ENCODE measurements around the gene HSPBAP1.

The HSPBAP1 gene

DNA sequence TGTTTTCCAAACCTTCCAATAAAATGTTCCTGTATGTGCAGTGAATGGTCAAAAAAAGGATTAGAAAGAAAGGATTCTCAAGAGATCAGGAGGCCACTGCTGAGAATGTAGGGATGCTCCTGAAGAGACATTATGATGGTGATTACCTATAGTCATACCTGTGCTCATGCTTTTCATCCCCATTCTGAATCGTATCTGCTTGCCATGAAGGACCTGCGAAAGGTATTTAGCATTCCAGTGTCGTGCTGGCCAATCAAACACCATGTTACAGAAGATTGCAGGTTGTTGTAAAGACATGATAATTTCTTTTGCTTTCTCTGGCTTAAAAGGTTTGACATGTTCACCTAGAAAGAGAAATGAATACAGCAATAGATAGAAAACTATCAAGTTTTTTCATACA, 16.1 kb downstream of the HSPBAP1 start:
- Histone ChIP-seq H3F3A (ENCODE audit: control insufficient read depth, insufficient read depth) (no peaks in the 10 kb centered on the region), H3K27ac (ENCODE audit: low read depth, low read length) (no peak overlapping the region), H3K36me3 (ENCODE audit: control insufficient read depth, low read length) (no peaks in the 10 kb centered on the region), H3K27me3 (ENCODE audit: control insufficient read depth, low read length) (no peaks in the 10 kb centered on the region), H3K9me2 (replicated peaks; ENCODE audit: control insufficient read depth, low read length) (no peaks in the 10 kb centered on the region), H3K79me2 (ENCODE audit: control insufficient read depth, low read length) (no peaks in the 10 kb centered on the region), H4K20me1 (ENCODE audit: control insufficient read depth, insufficient read depth, low read depth, low read length) (no peaks in the 10 kb centered on the region), H3K9me3 (ENCODE audit: control insufficient read depth, insufficient read depth, low read length) (no peaks in the 10 kb centered on the region), H3K4me1 (ENCODE audit: control insufficient read depth, low read length) (peaks cover 15% of the 10 kb centered on the region), H3K4me2 (ENCODE audit: low read length) (no peak overlapping the region), H3K4me3 (ENCODE audit: low read length) (no peak overlapping the region)
- no peak for TF ChIP-seq EZH2phosphoT487 (IDR thresholded peaks at IDR 0.05; ENCODE audit: borderline replicate concordance, low read length)
- TF ChIP-seq, protein P1, sequence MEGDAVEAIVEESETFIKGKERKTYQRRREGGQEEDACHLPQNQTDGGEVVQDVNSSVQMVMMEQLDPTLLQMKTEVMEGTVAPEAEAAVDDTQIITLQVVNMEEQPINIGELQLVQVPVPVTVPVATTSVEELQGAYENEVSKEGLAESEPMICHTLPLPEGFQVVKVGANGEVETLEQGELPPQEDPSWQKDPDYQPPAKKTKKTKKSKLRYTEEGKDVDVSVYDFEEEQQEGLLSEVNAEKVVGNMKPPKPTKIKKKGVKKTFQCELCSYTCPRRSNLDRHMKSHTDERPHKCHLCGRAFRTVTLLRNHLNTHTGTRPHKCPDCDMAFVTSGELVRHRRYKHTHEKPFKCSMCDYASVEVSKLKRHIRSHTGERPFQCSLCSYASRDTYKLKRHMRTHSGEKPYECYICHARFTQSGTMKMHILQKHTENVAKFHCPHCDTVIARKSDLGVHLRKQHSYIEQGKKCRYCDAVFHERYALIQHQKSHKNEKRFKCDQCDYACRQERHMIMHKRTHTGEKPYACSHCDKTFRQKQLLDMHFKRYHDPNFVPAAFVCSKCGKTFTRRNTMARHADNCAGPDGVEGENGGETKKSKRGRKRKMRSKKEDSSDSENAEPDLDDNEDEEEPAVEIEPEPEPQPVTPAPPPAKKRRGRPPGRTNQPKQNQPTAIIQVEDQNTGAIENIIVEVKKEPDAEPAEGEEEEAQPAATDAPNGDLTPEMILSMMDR (IDR thresholded peaks at IDR 0.05; ENCODE audit: low read depth, low read length, poor library complexity, severe bottlenecking): no peak

DNA sequence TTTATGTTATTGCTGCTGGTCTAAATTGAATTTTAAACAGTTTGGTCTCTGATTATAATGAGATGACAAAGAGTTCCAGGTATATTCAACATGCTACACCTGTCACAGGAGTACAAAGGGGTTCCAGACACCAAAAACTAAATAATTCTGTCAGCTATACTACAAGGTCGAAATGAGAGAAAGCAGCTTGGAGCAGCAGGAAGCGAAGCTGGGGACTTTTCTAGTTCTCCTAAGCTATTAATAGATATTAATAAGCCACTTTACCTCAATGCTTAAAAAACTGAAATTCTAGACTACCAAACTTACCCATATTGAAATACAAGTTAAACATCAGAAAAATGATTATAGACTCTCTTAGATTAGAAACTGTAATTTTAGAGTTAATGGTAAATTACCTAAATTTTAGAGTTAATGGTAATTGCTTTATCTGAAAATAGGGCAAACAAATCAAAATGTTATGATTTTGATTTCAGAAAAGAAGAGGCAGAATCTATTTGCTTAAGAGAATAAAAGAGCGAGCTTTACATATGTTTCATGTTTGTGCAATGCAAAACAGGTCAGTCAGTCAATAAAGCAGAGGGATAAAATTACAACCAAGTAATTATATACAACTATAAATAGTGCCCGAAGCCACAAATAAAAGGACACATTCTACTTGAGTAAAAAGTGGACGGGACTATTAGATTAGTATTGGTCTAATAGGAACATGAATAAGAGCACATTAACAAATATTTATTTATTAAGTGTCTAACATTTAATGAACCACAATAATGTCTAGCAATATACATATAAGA, 16.8 kb downstream of the HSPBAP1 start:
- H3K79me2 ChIP-seq (ENCODE audit: control insufficient read depth, low read length): no peaks in the 10 kb centered on the region
- H3K4me1 ChIP-seq (ENCODE audit: control insufficient read depth, low read length): peaks cover 15% of the 10 kb centered on the region
- no peaks in the 10 kb centered on the region for H3K36me3 ChIP-seq (ENCODE audit: control insufficient read depth, low read length)
- no peak overlapping the region for H3K4me2 ChIP-seq (ENCODE audit: low read length)
- no peaks in the 10 kb centered on the region for H3F3A ChIP-seq (ENCODE audit: control insufficient read depth, insufficient read depth)
- H3K27me3 ChIP-seq (ENCODE audit: control insufficient read depth, low read length): no peaks in the 10 kb centered on the region
- no peaks in the 10 kb centered on the region for H4K20me1 ChIP-seq (ENCODE audit: control insufficient read depth, insufficient read depth, low read depth, low read length)
- no peaks in the 10 kb centered on the region for H3K9me3 ChIP-seq (ENCODE audit: control insufficient read depth, insufficient read depth, low read length)
- TF ChIP-seq, protein P1 (IDR thresholded peaks at IDR 0.05; ENCODE audit: low read depth, low read length, poor library complexity, severe bottlenecking): no peak
- TF ChIP-seq EZH2phosphoT487 (IDR thresholded peaks at IDR 0.05; ENCODE audit: borderline replicate concordance, low read length): no peak
- no peak overlapping the region for H3K27ac ChIP-seq (ENCODE audit: low read depth, low read length)
- no peaks in the 10 kb centered on the region for H3K9me2 ChIP-seq (replicated peaks; ENCODE audit: control insufficient read depth, low read length)
- no peak overlapping the region for H3K4me3 ChIP-seq (ENCODE audit: low read length)

DNA sequence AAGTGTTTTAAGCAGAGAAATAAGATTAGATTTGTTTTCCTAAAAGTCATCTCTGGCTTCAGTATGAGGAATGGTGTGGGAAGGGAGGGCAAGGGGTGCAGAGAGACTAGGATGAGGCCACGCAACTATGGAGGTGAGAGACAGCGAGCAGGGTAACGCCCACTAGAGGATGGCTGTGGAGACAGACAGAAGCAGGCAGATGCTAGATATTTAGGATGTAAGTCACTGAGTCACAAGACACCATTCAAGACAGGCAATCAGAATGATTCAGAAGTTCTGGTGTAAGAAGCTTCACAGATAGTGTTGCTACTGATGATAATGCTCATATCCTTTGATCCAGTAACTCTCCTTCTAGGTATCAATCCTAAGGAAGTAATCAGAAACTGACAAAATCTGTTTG, 19.1 kb downstream of the HSPBAP1 start:
- Histone ChIP-seq H3F3A (ENCODE audit: control insufficient read depth, insufficient read depth) (no peaks in the 10 kb centered on the region), H3K36me3 (ENCODE audit: control insufficient read depth, low read length) (no peaks in the 10 kb centered on the region; the same call in 1 of the 2 replicates), H3K79me2 (ENCODE audit: control insufficient read depth, low read length) (no peaks in the 10 kb centered on the region), H3K9me3 (ENCODE audit: control insufficient read depth, insufficient read depth, low read length) (no peaks in the 10 kb centered on the region), H3K27ac (ENCODE audit: low read depth, low read length) (no peak overlapping the region), H3K4me3 (ENCODE audit: low read length) (no peak overlapping the region), H3K27me3 (ENCODE audit: control insufficient read depth, low read length) (no peaks in the 10 kb centered on the region), H3K4me1 (ENCODE audit: control insufficient read depth, low read length) (peaks cover 15% of the 10 kb centered on the region), H3K9me2 (replicated peaks; ENCODE audit: control insufficient read depth, low read length) (no peaks in the 10 kb centered on the region), H3K4me2 (ENCODE audit: low read length) (no peak overlapping the region), H4K20me1 (ENCODE audit: control insufficient read depth, insufficient read depth, low read depth, low read length) (no peaks in the 10 kb centered on the region)
- no peak for TF ChIP-seq EZH2phosphoT487 (IDR thresholded peaks at IDR 0.05; ENCODE audit: borderline replicate concordance, low read length)
- TF ChIP-seq, protein P1 (IDR thresholded peaks at IDR 0.05; ENCODE audit: low read depth, low read length, poor library complexity, severe bottlenecking): no peak
